HG03196 (cell line): Measurements from ENCODE around the gene BZW2.

Experiments used
- ATAC-seq: cut with Tn5 transposase; IDR thresholded peaks from one replicate; pipeline ENCODE4 v1.9.1; 2021; ENCODE audit not compliant: unreplicated experiment

The BZW2 gene

GRCh38 chr7:16712916-16713315, 66.9 kb downstream of the BZW2 start:
- no peak for ATAC-seq

DNA sequence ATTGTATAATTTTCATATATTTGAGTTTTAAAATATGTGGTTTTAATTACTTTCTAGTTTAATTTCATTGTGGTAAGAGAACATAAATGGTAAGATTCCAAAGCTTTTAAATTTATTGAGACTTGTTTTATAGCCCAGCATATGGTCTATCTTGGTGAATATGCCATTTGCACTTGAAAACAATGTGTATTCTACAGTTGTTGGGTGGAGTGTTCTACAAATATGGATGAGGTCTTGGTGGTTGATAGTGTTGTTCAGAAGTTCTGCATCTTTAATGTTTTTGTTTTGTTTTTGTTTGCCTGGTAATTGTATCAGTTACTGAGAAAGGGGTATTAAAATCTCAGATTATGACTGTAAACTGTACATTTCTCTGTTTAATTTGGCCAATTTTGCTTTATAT, 69.9 kb downstream of the BZW2 start:
- ATAC-seq: no peak

GRCh38 chr7:16718111-16718656, 72.2 kb downstream of the BZW2 start:
- ATAC-seq: no peak

- ATAC-seq: no peak
Observed at GRCh38 chr7:16719699-16720098, 73.7 kb downstream of the BZW2 start.

DNA sequence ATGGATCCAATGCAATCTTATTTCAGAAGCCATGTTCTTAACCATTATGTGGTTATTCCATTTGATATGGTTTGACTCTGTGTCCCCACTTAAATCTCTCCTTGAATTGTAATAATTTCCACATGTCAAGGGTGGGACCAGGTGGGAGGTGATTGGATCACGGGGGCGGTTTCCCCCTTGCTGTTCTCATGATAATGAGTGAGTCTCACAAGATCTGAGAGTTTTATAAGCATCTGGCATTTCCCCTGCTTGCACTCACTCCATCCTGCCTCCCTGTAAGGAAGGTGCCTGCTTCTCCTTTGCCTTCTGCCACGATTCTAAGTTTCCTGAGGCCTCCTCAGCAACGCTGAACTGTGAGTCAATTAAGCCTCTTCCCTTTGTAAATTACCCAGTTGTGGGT, 75.6 kb downstream of the BZW2 start:
- no peak for ATAC-seq

DNA sequence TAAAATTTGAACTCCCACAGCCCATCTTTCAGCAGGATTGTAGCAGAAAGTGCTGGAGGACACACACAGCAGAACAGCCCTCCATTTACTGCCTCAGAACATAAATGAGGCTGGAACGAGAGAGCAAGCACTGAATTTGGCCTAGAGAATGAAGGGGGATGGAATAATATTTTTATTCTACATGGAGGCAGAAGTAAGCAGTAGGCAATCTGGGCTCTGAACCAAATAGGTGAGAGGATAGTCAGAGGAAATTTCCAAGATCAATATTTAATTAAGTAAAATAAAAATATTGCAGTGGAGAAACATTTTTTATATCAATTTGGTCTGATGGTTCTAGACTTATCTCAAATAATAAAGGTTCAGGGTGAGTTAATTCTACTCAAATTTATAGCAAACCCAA, 78.4 kb downstream of the BZW2 start:
- no peak for ATAC-seq

GRCh38 chr7:16726189-16726588, 80.2 kb downstream of the BZW2 start:
- no peak for ATAC-seq

DNA sequence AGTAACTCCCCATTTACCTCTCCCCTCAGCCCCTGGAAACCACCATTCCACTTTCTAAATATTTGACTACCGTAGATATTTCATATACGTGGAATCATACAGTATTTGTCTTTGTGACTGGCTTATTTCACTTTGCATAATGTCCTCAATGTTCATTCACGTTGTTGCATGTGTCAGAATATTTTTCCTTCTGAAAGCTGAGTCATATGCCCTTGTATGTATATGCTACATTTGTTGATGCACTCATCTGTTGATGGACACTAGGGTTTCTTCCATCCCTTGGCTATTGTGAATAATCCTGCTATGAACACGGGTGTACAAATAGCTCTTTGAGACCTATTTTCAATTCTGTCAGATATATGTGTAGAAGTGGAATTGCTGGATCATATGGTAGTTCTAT, 81.8 kb downstream of the BZW2 start:
- ATAC-seq: no peak

- ATAC-seq: no peak
Observed at GRCh38 chr7:16728811-16729210, 82.8 kb downstream of the BZW2 start.

DNA sequence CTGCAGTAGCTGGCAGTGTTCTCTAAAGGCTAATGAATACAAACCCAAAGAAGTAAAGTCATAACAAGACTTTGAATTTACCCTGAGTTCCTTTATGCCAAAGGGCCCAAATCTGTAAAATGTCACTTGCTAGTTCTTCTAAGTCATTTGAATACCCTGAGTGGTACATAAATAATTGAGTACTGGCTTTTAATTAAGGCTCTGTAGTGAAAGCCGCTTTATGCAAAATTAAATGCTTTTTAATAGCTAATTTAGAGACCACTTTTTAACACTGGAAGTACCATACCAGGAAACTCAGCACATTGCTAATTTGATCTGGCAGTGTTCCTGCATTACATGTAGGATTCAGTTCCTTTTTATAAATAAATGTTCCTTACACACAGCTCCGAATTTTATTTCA, 83.6 kb downstream of the BZW2 start:
- no peak for ATAC-seq

GRCh38 chr7:16730937-16731336, 85.0 kb downstream of the BZW2 start:
- ATAC-seq: no peak

GRCh38 chr7:16732828-16733227, 86.8 kb downstream of the BZW2 start:
- ATAC-seq: no peak

GRCh38 chr7:16734148-16734726, 88.3 kb downstream of the BZW2 start:
- ATAC-seq: no peak

GRCh38 chr7:16735020-16735419, 89.0 kb downstream of the BZW2 start:
- ATAC-seq: no peak

DNA sequence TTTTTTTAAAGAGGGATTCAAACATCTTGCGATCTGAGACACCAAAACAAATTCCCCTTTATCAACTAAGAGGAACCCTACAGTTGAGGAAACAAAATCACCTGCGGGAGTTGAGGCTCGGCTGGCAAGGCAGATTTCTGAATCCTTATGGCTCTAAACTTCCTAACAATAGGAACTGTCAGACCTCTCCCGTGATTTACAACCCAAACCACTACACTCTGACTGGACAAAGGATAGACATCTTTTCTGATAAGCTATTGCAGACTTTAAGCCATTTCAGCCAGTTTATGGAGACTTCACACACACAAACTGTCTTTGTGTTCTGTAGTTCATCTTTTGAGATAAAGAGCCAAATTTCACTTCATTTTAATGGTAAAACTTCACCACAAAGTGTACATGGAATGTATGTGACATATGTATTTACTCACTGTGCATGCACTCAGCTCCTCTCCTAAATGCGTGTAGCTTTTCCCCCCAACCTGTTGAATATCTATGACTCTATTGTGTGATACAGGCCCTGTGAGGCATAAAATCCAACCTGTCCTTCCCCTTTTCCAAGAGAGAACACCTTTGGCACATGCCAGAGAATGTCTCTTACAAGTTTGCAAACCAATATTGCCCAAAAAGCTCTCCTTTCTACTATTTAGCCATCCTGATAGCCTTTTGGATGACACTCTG, 92.2 kb downstream of the BZW2 start:
- no peak for ATAC-seq

DNA sequence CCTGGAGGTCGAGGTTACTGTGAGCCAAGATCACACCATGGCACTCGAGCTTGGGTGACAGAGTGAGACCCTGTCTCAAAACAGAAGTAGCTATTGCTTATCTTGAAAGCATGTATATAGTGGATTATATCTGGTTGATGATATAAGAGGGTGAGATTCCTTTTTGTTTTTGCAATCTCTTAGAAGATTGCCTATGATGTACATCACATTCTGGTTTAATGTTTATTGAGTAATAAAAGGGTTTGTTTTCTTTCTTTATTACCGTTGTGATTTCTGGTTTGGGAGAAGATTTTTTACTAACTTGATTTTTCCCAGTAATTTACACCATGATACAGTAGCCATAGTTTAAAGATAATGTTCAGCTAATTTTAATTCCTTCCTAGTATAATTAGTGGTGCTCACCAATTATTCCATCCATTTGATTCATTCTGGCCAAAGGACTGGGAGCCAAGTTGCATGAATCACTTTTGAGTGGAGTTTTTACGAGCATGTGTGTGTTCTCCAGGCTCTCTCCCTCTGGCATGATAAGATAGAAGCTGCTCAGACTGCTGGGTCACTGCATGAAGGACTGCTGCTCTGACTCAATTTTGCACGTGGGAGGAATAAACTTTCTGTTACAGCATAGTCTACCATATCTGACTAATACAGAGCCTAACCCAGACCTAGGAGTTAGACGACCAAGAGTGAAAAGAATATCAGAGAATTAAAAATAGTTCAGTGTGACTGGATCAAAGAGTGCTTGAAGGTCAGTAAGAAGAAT, 94.1 kb downstream of the BZW2 start:
- no peak for ATAC-seq

- no peak for ATAC-seq
Observed at GRCh38 chr7:16740623-16740953, 94.6 kb downstream of the BZW2 start.

- no peak for ATAC-seq
Observed at GRCh38 chr7:16740996-16741395, 95.0 kb downstream of the BZW2 start.

DNA sequence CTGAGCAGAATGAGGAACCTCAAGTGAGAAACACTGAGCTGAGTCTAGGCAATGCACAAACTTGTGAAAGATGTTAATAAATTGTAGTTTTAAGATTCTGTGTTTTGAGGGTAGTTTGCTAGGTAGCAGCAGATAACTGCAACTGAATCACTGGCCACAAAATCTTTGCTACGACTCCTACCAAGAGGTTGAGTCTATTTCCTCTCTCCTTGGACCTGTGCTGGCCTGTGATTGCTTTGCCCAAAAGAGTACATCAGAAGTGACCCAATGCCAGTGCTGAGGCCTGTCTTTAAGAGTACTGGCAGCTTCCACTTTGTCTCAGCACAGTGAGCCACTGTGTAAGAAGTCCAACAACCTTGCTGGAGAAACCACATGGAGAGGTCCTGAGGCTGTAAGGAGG, 95.7 kb downstream of the BZW2 start:
- ATAC-seq: no peak

- no peak for ATAC-seq
Observed at GRCh38 chr7:16742547-16742946, 96.6 kb downstream of the BZW2 start.

GRCh38 chr7:16743236-16743635, 97.3 kb downstream of the BZW2 start:
- no peak for ATAC-seq

DNA sequence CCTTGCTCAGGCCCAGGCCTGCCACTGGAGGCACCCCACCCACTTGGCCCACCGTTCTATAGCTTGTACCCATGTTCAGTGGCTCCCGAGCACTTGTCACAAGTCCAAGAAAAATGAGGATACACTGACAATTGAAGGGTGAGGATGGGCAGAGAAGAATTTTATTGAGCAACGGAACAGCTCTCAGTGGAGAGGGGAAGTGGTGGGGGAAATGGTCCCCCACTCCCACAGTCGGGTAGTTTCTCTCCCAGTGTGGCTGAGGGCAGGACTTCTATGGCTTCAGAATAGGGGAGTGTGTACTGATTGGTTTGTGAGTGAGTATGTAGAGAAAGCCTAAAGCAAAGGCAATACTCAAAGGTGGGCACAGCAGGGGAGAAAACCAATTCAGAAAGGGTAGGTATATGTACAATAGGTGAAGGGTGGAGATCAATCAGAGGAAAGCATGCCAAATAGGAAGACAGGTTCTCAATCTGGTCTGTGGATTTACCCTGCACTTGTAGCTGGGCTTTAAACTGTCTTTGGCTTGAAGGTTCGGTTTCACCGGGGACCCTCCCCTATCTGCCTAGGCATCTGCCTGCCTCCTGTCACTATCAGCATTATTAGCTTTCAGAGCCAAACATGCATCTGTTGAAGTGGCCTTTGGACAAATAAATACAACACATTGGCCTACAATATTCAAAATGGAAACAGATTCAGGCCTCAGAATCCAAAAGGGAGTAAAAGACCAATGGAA, 98.7 kb downstream of the BZW2 start:
- no peak for ATAC-seq
